CD4-positive, alpha-beta T cell treated with Interleukin-17A for 4 hours (primary cell): ENCODE data around the gene CHST6.
"Not testable (repeated sequence)": the region's sequence is repeated elsewhere in the genome, so short reads cannot be mapped to it uniquely, and the experiment has no call there.

Experiments
- DNase-seq: peaks from one replicate; pipeline ENCODE4 v3.0.0-alpha.2; 2020; ENCODE audit warnings: mixed read lengths

Gene CHST6

DNA sequence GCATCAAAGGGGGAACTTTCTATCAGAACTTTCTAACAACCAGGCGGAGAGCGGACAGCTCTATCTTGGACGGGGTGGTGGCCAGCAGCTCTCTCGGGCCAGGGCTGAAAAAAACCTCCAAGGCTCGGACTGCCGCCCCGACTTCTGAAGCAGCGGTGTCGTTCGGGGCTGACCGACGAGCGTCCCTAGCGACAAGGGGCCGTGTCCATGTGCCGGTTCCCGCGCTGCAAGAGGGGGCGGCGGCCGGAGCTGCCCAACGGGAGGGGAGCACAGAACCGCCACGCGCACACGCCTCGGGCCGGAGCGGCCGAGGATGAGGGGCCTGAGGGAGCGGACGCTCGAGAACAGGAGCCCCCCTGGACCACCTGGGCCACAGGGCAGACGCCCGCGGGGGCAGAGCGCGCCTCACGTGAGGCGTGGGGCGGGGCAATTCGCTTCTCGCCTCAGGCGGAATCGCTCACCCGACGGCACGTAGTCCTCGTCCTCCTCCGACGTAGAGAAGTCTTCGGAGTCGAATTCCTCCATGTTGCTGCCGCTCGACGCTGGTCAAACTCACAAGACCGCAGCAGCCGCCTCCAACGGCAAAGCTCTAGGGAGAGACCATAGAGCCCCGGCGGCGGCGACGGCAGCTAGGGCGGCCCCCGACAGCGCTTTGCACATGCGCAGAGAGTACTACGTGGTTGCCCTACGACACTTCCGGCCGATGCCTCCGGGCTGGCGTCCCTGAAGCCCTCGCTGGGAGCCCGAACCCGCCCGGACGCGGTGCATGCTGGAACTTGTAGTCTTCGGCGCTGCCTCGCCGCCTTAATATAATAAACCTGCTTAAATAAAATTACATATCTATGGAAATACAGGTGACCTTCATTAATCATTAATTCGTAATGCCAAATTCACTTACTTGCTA, 62.2 kb downstream of the CHST6 start, which contains the start of gene CFDP1:
Gene CFDP1 (minus strand): TSS at position 676 of the 904 bp plus-strand sequence. CDS start 151 bp downstream, at position 525.
- DNase-seq: peak; percentile 96

DNA sequence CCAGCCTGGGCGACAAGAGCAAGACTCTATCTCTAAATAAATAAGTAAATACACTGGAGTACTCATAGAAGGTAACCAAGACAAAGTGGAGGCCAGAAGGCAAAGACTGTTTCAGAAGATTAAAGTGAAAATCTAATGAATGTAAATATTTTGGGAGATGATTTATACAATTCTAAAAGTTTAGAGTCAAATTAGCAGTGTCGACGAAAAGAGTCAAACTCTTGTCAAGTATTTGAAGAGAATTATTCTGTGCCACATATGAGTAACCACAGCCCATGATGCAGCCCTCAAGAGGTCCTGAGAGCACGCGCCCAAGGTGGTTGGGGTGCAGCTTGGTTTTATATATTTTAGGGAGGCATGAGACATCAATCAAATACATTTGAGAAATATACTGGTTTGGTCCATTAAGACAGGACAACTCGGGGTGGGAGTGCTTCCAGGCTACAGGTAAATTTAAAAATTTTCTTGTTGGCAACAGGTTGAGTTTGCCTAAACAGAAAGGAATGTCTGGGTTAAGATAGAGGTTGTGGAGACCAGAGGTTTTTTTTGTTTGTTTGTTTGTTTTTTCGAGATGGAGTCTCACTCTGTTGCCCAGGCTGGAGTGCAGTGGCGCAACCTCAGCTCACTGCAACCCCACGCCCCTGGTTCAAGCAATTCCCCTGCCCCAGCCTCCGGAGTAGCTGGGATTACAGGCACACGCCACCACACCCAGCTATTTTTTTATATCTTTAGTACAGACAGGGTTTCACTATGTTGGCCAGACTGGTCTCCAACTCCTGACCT, 65.4 kb downstream of the CHST6 start:
- no peak for DNase-seq

DNA sequence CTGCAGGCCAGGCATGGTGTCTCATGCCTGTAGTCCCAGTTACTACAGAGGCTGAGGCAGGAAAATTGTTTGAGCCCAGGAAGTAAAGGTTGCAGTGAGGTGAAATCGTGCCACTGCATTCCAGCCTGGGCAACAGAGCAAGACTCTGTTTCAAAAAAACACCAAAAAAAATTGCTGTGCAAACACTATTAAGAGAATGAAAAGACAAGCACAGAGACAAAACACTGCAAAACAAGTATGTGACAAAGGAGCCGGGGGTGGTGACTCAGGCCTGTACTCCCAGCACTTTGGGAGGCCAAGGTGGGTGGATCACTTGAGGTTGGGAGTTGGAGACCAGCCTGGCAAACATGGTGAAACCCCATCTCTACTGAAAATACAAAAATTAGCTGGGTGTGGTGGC, 68.7 kb downstream of the CHST6 start:
- DNase-seq: not testable (repeated sequence)

DNA sequence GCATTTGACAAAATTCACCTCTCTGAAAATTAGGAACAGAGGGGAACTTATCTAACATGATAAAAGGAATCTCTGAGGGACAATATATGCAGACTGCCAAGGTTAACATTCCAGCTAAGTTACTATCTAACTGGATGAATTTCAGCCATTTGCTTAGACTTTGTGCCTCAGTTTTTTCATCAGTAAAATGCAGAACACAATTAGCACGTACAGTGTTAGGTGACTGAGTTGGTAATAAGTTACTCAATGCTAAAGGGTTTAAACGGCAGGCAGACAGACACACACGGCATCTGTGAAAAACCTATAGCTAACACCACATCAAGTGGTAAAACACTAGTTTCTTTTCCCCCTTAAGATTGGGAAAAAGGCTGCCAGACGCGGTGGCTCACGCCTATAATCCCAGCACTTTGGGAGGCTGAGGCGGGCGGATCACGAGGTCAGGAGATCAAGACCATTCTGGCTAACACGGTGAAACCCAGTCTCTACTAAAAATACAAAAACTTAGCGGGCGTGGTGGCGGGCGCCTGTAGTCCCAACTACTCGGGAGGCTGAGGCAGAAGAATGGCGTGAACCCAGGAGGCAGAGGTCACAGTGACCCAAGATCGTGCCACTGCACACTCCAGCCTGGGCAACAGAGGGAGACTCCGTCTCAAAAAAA, 71.0 kb downstream of the CHST6 start:
- DNase-seq: not testable (repeated sequence)

DNA sequence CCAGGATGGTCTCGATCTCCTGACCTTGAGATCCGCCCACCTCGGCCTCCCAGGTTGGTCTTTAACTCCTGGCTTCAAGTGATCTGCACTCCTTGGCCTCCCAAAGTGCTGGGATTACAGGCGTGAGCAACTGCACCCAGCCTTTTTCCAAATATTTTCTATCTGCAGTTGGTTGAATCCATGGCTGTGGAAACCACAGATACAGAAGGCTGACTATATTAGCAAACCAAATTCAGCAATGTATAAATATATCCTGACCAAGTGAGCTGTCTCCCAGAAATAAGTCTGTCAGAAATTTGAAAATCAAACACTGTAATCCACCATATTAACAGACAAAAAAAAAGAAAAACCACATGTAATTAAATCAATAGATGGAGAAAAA, 71.5 kb downstream of the CHST6 start:
- no peak for DNase-seq
